Esophagus muscularis mucosa (tissue), 4 donors: ENCODE measurements around the gene SORCS2.

ENCODE experiments used
- CTCF ChIP-seq, 3 experiments: fragments of 200-600 bp in 2 of 3; fragments of 450-650 bp in 1 of 3; sonication (generic) in 2 of 3; IDR thresholded peaks; one replicate each; pipeline ENCODE4 v1.5.1; 2017 to 2019; ENCODE audit warnings: antibody characterized with exemption in 3 of 3, mild to moderate bottlenecking in 2 of 3, moderate library complexity in 1 of 3
- EP300 ChIP-seq: sonication (generic); formaldehyde crosslinking; IDR thresholded peaks from one replicate; pipeline ENCODE4 v1.6.1; 2017; ENCODE audit warnings: antibody characterized with exemption
- POLR2AphosphoS5 ChIP-seq, 2 donors: sonication (generic); formaldehyde crosslinking; IDR thresholded peaks; one replicate each; pipeline ENCODE4 v1.6.1; 2017; ENCODE audit warnings: antibody characterized with exemption in 2 of 2

DNA sequence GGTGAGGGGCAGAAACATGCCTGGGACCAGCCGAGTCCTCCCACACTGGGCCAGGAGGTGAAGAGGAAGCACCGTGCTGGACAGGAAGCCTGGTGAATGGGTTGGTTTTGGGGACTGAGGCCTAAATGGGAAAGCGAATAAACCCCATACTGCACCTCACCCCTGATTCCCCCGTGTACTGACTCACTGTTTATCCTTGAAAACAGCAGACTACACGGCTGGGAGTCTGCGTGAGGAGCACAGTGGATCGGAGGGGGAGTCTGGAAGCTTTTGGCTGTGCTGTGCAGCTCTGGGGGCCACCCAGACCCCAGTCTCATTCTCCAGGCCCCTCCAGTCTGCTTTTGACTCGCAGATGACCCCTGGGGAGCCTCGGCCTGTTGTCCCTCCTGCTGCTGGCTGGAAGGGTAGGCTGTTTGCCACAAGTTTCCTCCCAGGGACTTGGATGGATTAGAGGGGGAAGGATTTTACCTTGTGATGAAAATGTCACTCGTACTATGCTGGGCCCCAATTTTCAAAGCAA lies 152.4 kb downstream of the SORCS2 start:
- TF ChIP-seq CTCF (IDR thresholded peaks at IDR 0.05) = no peak
- TF ChIP-seq POLR2AphosphoS5 (IDR thresholded peaks at IDR 0.05) = no peak
- TF ChIP-seq EP300 = no peak
